Ascending aorta (tissue), 2 donors: ENCODE data around the gene CC2D2A. TPM values are rescaled to one million over a fixed set of nuclear protein-coding genes. Genes with fewer than 3 reads are reported as not detected.

ENCODE experiments used
- DNase-seq, 2 donors: peaks; one replicate each; pipeline ENCODE4 v3.0.0-alpha.2; 2019; ENCODE audit warnings: low spot score in 2 of 2
- H3K27ac ChIP-seq, 2 donors: fragments of 200-600 bp; sonication (generic); one replicate each; pipeline ENCODE4 v1.5.1; 2016 to 2017; ENCODE audit warnings: mild to moderate bottlenecking in 1 of 2
- H3K27me3 ChIP-seq: fragments of 200-600 bp; sonication (generic); one replicate; pipeline ENCODE4 v1.5.1; 2017
- H3K36me3 ChIP-seq, 2 donors: fragments of 200-600 bp; sonication (generic); one replicate each; pipeline ENCODE4 v1.5.1; 2016
- H3K4me1 ChIP-seq, 2 donors: fragments of 200-600 bp; sonication (generic); one replicate each; pipeline ENCODE4 v1.5.1; 2016 to 2017; ENCODE audit warnings: mild to moderate bottlenecking in 1 of 2
- H3K4me3 ChIP-seq, 2 donors: fragments of 200-600 bp; sonication (generic); one replicate each; pipeline ENCODE4 v1.5.1; 2016 to 2017; ENCODE audit warnings: mild to moderate bottlenecking in 1 of 2
- H3K9me3 ChIP-seq, 2 donors: fragments of 200-600 bp; sonication (generic); one replicate each; pipeline ENCODE4 v1.5.1; 2016
- CTCF ChIP-seq, 3 experiments: fragments of 200-600 bp in 2 of 3; fragments of 450-650 bp in 1 of 3; sonication (generic) in 2 of 3; IDR thresholded peaks; one replicate each; pipeline ENCODE4 v1.5.1; 2016 to 2019; ENCODE audit warnings: antibody characterized with exemption in 3 of 3, mild to moderate bottlenecking in 1 of 3, moderate library complexity in 1 of 3
- intact Hi-C: fragments of 100-400 bp; cut with DNase I; formaldehyde crosslinking; loops from one replicate; pipeline ENCODE4 v1.15.1; 2023
- total RNA-seq: library from RNA; depleted of rRNA; stranded (reverse); fragments of >200 nt; gene quantifications from one replicate; pipeline ENCODE4 v1.1.0, GENCODE V29; 2016

CC2D2A gene
- total RNA-seq, result 2.8 TPM

GRCh38 chr4:15469402-15470127 is at the start of gene CC2D2A:
Gene CC2D2A, plus strand, starts transcription at chr4:15469882. Its CDS starts 6,051 bp downstream, at chr4:15475933.
- DNase-seq, result no peak
- intact Hi-C loops, result loop anchor here (10.0 kb wide), 1 partner anchor 335 kb away; no protein-coding TSS in a partner anchor
- Histone ChIP-seq H3K4me1 (peaks cover 3 to 16% of the 10 kb centered on the region in 2 donors), H3K27ac (peak within 1 kb of the TSS; percentile 31 to 39), H3K9me3 (no peaks in the 10 kb centered on the region), H3K27me3 (no peaks in the 10 kb centered on the region), H3K36me3 (no peaks in the 10 kb centered on the region), H3K4me3 (peak within 1 kb of the TSS; percentile 65 to 71)
- no peak for TF ChIP-seq CTCF (IDR thresholded peaks at IDR 0.05)

- DNase-seq, result no peak
- intact Hi-C loops, result loop anchor here (2.0 to 5.0 kb wide), 2 partner anchors 37 to 190 kb away; no protein-coding TSS in a partner anchor
- H3K27ac ChIP-seq, result peak overlapping the region; percentile 67 to 77
- no peaks in the 10 kb centered on the region for H3K9me3 ChIP-seq
- peaks cover 10 to 77% of the 10 kb centered on the region in 2 donors for H3K4me1 ChIP-seq
- peak in 1 of 3 experiments; percentile 18 for TF ChIP-seq CTCF (IDR thresholded peaks at IDR 0.05)
- no peaks in the 10 kb centered on the region for H3K27me3 ChIP-seq
- H3K4me3 ChIP-seq, result no peak overlapping the region
- H3K36me3 ChIP-seq, result no peaks in the 10 kb centered on the region
Observed at GRCh38 chr4:15420642-15421041, 49.0 kb upstream of the CC2D2A start.

GRCh38 chr4:15423285-15423711 is 46.4 kb upstream of the CC2D2A start:
- TF ChIP-seq CTCF (IDR thresholded peaks at IDR 0.05), result no peak
- intact Hi-C loops, result loop anchor here (5.0 kb wide), 1 partner anchor 34 kb away; no protein-coding TSS in a partner anchor
- no peaks in the 10 kb centered on the region for H3K36me3 ChIP-seq
- H3K27ac ChIP-seq, result peak overlapping the region; percentile 74 to 82
- H3K9me3 ChIP-seq, result no peaks in the 10 kb centered on the region
- DNase-seq, result no peak
- H3K27me3 ChIP-seq, result no peaks in the 10 kb centered on the region
- peaks cover 10 to 52% of the 10 kb centered on the region in 2 donors for H3K4me1 ChIP-seq
- H3K4me3 ChIP-seq, result no peak overlapping the region

- intact Hi-C loops, result loop anchor here (5.0 kb wide), 1 partner anchor 423 kb away; the partner anchor contains the start of gene CPEB2
- Histone ChIP-seq H3K9me3 (no peaks in the 10 kb centered on the region), H3K27ac (peak overlapping the region; percentile 74 to 82), H3K27me3 (no peaks in the 10 kb centered on the region), H3K36me3 (no peaks in the 10 kb centered on the region), H3K4me1 (peaks cover 3 to 38% of the 10 kb centered on the region in 2 donors), H3K4me3 (peak overlapping the region; percentile 38 to 52)
- DNase-seq, result no peak
- TF ChIP-seq CTCF (IDR thresholded peaks at IDR 0.05), result no peak
Observed at GRCh38 chr4:15425520-15425919, 44.2 kb upstream of the CC2D2A start.

GRCh38 chr4:15427161-15427560 is 42.5 kb upstream of the CC2D2A start:
- Histone ChIP-seq H3K27me3 (no peaks in the 10 kb centered on the region), H3K36me3 (no peaks in the 10 kb centered on the region), H3K9me3 (no peaks in the 10 kb centered on the region), H3K4me1 (peaks cover 3 to 26% of the 10 kb centered on the region in 2 donors), H3K27ac (peak overlapping the region; percentile 74 to 82), H3K4me3 (peak overlapping the region; percentile 38 to 52)
- intact Hi-C loops, result loop anchor here (5.0 kb wide), 1 partner anchor 425 kb away; the partner anchor contains the start of gene CPEB2
- no peak for TF ChIP-seq CTCF (IDR thresholded peaks at IDR 0.05)
- DNase-seq, result no peak
